Measurements from ENCODE around the gene CYB561D2. TPM values are rescaled to one million over a fixed set of nuclear protein-coding genes. Genes with fewer than 3 reads are reported as not detected.

CYB561D2 gene
- total and polyA plus RNA-seq, 9 of the 15 experiments (the other 6 are each of a cell fraction or from before 2014, with no cell fraction given), result 4.2 to 16.6 (median 9.4) TPM

DNA sequence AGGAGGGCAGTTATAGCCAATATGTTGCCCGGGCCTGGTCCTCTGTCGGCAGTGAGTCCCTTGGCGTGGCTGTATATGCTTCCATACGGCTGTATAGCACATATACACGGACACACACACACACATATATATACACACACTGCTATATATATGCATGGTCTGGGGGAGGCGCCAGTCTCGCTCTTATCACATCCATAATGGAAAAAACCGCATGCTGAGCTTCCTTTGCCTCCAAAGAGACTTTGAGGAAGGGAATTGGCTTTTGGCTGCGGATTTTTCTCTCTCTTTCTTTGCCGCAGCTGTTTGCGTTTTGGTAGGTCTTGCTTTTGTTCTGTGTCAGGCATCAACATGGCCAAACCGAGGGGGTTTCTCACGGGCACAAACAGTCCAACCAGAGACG is 19.9 kb downstream of the CYB561D2 start (continued):
- TF ChIP-seq, protein P1, sequence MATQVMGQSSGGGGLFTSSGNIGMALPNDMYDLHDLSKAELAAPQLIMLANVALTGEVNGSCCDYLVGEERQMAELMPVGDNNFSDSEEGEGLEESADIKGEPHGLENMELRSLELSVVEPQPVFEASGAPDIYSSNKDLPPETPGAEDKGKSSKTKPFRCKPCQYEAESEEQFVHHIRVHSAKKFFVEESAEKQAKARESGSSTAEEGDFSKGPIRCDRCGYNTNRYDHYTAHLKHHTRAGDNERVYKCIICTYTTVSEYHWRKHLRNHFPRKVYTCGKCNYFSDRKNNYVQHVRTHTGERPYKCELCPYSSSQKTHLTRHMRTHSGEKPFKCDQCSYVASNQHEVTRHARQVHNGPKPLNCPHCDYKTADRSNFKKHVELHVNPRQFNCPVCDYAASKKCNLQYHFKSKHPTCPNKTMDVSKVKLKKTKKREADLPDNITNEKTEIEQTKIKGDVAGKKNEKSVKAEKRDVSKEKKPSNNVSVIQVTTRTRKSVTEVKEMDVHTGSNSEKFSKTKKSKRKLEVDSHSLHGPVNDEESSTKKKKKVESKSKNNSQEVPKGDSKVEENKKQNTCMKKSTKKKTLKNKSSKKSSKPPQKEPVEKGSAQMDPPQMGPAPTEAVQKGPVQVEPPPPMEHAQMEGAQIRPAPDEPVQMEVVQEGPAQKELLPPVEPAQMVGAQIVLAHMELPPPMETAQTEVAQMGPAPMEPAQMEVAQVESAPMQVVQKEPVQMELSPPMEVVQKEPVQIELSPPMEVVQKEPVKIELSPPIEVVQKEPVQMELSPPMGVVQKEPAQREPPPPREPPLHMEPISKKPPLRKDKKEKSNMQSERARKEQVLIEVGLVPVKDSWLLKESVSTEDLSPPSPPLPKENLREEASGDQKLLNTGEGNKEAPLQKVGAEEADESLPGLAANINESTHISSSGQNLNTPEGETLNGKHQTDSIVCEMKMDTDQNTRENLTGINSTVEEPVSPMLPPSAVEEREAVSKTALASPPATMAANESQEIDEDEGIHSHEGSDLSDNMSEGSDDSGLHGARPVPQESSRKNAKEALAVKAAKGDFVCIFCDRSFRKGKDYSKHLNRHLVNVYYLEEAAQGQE (IDR thresholded peaks at IDR 0.05; ENCODE audit: borderline replicate concordance), result peak; percentile 54; the same call in 1 of the 2 replicates
- TF ChIP-seq, protein P1 (CRISPR knock-in tag; IDR thresholded peaks at IDR 0.05; ENCODE audit: low read depth), result no peak
- TF ChIP-seq JUN (IDR thresholded peaks at IDR 0.05; ENCODE audit: borderline replicate concordance, low read depth, low read length) (no peak), JUN (CRISPR knock-in tag; IDR thresholded peaks at IDR 0.05; ENCODE audit: borderline replicate concordance) (no peak), RAD21 (CRISPR knock-in tag; conservative IDR thresholded peaks at IDR 0.05 in 1 of 2, IDR thresholded peaks at IDR 0.05 in 1 of 2) (peak; percentile 70 to 74), ESRRA (IDR thresholded peaks at IDR 0.05; ENCODE audit: borderline replicate concordance, low read depth) (peak; percentile 55; the same call in 1 of the 2 replicates), ZSCAN29 (IDR thresholded peaks at IDR 0.05) (peak; percentile 69; the same call in 1 of the 2 replicates), MYC (IDR thresholded peaks at IDR 0.05; ENCODE audit: low read depth, low read length) (0 out of 2 replicates have a peak, but pooled peaks have one; percentile 42), MYC (CRISPR knock-in tag; IDR thresholded peaks at IDR 0.05; ENCODE audit: borderline replicate concordance, low read depth) (no peak), NR2C2 (CRISPR knock-in tag; IDR thresholded peaks at IDR 0.05) (no peak), NR2C2 (tag; IDR thresholded peaks at IDR 0.05) (no peak), BCOR (IDR thresholded peaks at IDR 0.05) (no peak)
- TF ChIP-seq, protein P2, sequence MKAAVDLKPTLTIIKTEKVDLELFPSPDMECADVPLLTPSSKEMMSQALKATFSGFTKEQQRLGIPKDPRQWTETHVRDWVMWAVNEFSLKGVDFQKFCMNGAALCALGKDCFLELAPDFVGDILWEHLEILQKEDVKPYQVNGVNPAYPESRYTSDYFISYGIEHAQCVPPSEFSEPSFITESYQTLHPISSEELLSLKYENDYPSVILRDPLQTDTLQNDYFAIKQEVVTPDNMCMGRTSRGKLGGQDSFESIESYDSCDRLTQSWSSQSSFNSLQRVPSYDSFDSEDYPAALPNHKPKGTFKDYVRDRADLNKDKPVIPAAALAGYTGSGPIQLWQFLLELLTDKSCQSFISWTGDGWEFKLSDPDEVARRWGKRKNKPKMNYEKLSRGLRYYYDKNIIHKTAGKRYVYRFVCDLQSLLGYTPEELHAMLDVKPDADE (conservative IDR thresholded peaks at IDR 0.05; ENCODE audit: control insufficient read depth, low read depth, low read length), result no peak
- TF ChIP-seq, protein P3, sequence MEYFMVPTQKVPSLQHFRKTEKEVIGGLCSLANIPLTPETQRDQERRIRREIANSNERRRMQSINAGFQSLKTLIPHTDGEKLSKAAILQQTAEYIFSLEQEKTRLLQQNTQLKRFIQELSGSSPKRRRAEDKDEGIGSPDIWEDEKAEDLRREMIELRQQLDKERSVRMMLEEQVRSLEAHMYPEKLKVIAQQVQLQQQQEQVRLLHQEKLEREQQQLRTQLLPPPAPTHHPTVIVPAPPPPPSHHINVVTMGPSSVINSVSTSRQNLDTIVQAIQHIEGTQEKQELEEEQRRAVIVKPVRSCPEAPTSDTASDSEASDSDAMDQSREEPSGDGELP (CRISPR knock-in tag; IDR thresholded peaks at IDR 0.05; ENCODE audit: borderline replicate concordance), result 0 out of 2 replicates have a peak, but pooled peaks have one; percentile 24
- TF ChIP-seq, protein P4, sequence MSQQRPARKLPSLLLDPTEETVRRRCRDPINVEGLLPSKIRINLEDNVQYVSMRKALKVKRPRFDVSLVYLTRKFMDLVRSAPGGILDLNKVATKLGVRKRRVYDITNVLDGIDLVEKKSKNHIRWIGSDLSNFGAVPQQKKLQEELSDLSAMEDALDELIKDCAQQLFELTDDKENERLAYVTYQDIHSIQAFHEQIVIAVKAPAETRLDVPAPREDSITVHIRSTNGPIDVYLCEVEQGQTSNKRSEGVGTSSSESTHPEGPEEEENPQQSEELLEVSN (IDR thresholded peaks at IDR 0.05; ENCODE audit: borderline replicate concordance in 1 of 2, extremely low read depth in 1 of 2, insufficient read depth in 1 of 2, insufficient read length in 1 of 2, low read depth in 1 of 2, low read length in 1 of 2, poor library complexity in 1 of 2, severe bottlenecking in 1 of 2), result peak in 1 of 2 experiments; percentile 56
- TF ChIP-seq, protein P5, sequence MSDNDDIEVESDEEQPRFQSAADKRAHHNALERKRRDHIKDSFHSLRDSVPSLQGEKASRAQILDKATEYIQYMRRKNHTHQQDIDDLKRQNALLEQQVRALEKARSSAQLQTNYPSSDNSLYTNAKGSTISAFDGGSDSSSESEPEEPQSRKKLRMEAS (CRISPR knock-in tag; IDR thresholded peaks at IDR 0.05), result peak; percentile 53; the same call in 1 of the 2 replicates
